Mucosa of descending colon (tissue), 3 donors: ENCODE measurements around the gene NEBL. TPM values are rescaled to one million over a fixed set of nuclear protein-coding genes. Genes with fewer than 3 reads are reported as not detected.

Experiments
- ATAC-seq: fragments of 200-7000 bp; cut with Tn5 transposase; one replicate; pipeline ENCODE4 v1.9.1; 2020; ENCODE audit warnings: mild to moderate bottlenecking, moderate library complexity
- DNase-seq, 3 donors: peaks; one replicate each; pipeline ENCODE4 v3.0.0-alpha.2; 2020
- H3K36me3 ChIP-seq: fragments of 200-600 bp; one replicate; pipeline ENCODE4 v1.8.0; 2021; ENCODE audit warnings: low read depth, mild to moderate bottlenecking
- H3K4me1 ChIP-seq: fragments of 200-600 bp; one replicate; pipeline ENCODE4 v1.8.0; 2021; ENCODE audit warnings: low read depth, mild to moderate bottlenecking
- H3K4me3 ChIP-seq: fragments of 200-600 bp; one replicate; pipeline ENCODE4 v1.8.0; 2021; ENCODE audit warnings: mild to moderate bottlenecking
- H3K9me3 ChIP-seq: fragments of 200-600 bp; one replicate; pipeline ENCODE4 v1.8.0; 2021; ENCODE audit warnings: mild to moderate bottlenecking
- intact Hi-C, 2 donors: fragments of 100-400 bp; cut with DNase I in 1 of 2; cut with micrococcal nuclease in 1 of 2; formaldehyde crosslinking; loops; one replicate each; pipeline versions ENCODE4 v1.11.0 to v1.11.1; 2022; cut with DNase I, micrococcal nuclease
- total RNA-seq, 3 donors: library from RNA; stranded (reverse); fragmentation: NEBNext Ultra II Directional in 2 of 3; extraction: Animal tissue kit (Norgen Biotek cat#: 25700) in 2 of 3; gene quantifications; one replicate each; pipeline versions ENCODE4 v1.2.1 to v1.2.4, GENCODE V29; 2021 to 2023
- TF ChIP-seq, protein P1 (sequence below): fragments of 200-600 bp; IDR thresholded peaks from one replicate; pipeline ENCODE4 v1.8.0; 2022; ENCODE audit warnings: antibody characterized with exemption, mild to moderate bottlenecking
- donor health status: DM: no; HTN: no; CAD: no; lungs with moderate emphysema.
- donor health status: DM: no; HTN: no; CAD: no.
- donor health status: DM: no; HTN: yes; CAD: no.

Gene NEBL
- total RNA-seq, 3 donors from 2014 or later, result 5.7 to 22.0 (median 14.7) TPM

DNA sequence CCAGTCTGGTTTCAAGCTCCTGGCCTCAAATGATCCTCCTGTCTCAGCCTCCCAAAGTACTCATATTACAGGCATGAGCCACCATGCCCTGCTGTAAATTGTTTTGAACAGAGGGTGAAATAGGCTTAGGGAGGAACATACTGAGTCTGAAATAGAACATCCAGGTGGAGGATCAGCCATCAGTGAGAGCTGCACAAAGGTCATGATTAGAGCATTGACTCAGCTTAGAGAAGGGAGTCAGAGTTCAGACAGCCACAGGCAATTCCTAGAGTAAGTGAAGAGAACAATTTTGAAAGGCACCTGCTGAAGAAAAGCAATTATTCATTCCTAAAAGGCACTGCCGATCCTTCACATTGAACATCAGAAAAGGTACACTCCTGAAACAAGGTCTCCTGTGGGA, 15.9 kb upstream of the NEBL start:
- Histone ChIP-seq H3K4me1 (no peaks in the 10 kb centered on the region), H3K9me3 (no peaks in the 10 kb centered on the region), H3K4me3 (no peak overlapping the region), H3K36me3 (no peaks in the 10 kb centered on the region)
- TF ChIP-seq, protein P1, sequence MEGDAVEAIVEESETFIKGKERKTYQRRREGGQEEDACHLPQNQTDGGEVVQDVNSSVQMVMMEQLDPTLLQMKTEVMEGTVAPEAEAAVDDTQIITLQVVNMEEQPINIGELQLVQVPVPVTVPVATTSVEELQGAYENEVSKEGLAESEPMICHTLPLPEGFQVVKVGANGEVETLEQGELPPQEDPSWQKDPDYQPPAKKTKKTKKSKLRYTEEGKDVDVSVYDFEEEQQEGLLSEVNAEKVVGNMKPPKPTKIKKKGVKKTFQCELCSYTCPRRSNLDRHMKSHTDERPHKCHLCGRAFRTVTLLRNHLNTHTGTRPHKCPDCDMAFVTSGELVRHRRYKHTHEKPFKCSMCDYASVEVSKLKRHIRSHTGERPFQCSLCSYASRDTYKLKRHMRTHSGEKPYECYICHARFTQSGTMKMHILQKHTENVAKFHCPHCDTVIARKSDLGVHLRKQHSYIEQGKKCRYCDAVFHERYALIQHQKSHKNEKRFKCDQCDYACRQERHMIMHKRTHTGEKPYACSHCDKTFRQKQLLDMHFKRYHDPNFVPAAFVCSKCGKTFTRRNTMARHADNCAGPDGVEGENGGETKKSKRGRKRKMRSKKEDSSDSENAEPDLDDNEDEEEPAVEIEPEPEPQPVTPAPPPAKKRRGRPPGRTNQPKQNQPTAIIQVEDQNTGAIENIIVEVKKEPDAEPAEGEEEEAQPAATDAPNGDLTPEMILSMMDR, result no peak
- ATAC-seq (no peak), DNase-seq (no peak)
- intact Hi-C loops, result no loop called here

DNA sequence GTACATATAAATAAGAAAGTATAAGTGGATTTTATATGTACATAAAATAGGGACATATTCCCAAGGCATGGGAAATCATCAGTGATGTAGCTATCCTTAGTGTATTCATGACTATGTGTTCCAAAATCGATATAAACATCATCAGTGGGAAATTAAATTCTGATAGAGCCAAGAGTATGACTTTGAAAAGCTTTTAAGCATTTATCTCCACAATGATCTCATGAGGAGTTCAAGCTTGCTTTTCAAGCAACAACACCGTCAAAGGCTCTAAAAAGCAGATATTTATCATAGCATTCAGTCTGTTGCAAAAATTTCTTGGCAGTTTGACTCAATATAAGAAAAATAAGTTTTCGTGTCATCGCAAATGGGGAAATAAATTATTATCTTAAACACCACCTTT, 14.5 kb upstream of the NEBL start:
- no peak overlapping the region for H3K4me3 ChIP-seq
- H3K9me3 ChIP-seq, result no peaks in the 10 kb centered on the region
- no peaks in the 10 kb centered on the region for H3K4me1 ChIP-seq
- TF ChIP-seq, protein P1, result no peak
- H3K36me3 ChIP-seq, result no peaks in the 10 kb centered on the region
- ATAC-seq, result no peak
- intact Hi-C loops, result no loop called here
- DNase-seq, result no peak

DNA sequence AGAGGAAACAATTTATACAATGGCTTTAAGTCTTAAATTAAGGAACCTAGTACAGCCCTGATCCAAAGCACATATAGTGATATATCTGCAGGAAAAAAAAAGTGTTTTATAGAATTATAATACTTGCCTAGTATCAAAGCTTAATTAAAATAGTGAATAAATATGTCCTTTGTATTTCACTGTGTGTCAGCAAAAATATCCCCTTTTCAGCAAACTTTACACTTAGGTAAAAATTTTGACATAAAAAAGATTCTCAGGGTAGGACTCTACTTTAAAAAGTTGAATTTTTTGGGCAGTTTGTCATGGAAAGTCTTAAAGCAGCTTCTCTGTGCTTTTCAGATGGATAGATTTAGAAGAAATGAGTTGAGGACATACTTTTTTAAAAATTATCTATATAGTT, 12.7 kb upstream of the NEBL start:
- Histone ChIP-seq H3K4me1 (no peaks in the 10 kb centered on the region), H3K4me3 (no peak overlapping the region), H3K36me3 (no peaks in the 10 kb centered on the region), H3K9me3 (no peaks in the 10 kb centered on the region)
- ATAC-seq (no peak), DNase-seq (no peak)
- intact Hi-C loops, result no loop called here
- TF ChIP-seq, protein P1, result no peak

DNA sequence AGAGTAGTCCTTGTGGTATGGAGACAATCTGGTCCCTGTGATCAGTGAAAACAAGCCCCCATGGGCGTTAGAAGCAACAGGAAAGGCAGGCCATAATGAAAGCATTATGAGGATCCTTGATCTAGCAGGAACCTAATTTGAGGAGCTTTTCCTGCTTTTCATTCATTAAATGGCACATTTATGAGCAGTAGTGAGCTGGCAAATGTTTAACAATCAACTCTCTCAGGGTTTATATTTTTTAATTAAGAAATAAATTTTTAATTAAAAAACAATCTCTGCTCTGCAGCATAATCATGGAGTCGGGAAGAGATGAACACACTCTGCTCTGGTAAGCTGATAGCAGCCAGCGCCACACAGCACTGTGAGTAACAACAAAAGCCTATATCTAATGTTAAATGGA, 11.3 kb upstream of the NEBL start:
- H3K4me1 ChIP-seq, result no peaks in the 10 kb centered on the region
- TF ChIP-seq, protein P1, result no peak
- no peak overlapping the region for H3K4me3 ChIP-seq
- no peak for DNase-seq
- ATAC-seq, result no peak
- intact Hi-C loops, result no loop called here
- no peaks in the 10 kb centered on the region for H3K9me3 ChIP-seq
- H3K36me3 ChIP-seq, result no peaks in the 10 kb centered on the region

DNA sequence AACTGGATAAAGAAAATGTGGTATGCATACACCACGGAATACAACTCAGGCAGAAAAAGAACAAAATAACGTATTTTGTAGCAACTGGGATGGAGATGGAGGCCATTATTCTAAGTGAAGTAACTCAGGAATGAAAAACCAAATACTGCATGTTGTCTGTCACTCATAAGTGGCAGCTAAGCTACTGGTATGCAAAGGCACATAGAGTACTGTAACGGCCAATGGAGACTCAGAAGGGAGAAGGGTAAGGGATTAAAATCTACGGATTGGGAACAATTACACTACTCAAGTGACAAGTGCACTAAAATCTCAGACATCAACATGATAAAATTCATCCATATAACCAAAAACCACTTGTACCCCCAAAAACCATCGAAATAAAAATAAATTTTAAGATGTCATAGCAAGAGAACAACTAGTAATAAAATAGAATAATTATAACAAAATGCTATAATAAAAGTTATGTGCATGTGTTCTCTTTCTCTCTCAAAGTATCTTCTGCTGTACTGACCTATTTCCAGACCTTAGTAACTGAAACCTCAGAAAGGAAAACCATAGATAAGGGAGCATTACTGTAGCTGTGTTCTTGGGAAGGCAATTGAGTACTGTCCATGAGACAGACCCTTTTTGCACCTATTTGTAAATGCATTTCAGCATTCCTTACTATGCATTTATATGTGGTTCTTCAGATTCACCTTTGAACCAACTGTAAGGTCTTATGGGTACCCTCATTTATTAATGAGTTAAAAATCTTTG, 6.7 kb upstream of the NEBL start:
- intact Hi-C loops, result no loop called here

More for the DNA sequence above, 6.7 kb upstream of the NEBL start:
- Histone ChIP-seq H3K9me3 (no peaks in the 10 kb centered on the region), H3K36me3 (no peaks in the 10 kb centered on the region), H3K4me1 (no peaks in the 10 kb centered on the region), H3K4me3 (no peak overlapping the region)
- TF ChIP-seq, protein P1, result no peak
- ATAC-seq, result no peak
- DNase-seq, result no peak
